ENCODE results near the gene KCNN4.
"Not testable (repeated sequence)": the region's sequence is repeated elsewhere in the genome, so short reads cannot be mapped to it uniquely, and the experiment has no call there.

KCNN4 gene

DNA sequence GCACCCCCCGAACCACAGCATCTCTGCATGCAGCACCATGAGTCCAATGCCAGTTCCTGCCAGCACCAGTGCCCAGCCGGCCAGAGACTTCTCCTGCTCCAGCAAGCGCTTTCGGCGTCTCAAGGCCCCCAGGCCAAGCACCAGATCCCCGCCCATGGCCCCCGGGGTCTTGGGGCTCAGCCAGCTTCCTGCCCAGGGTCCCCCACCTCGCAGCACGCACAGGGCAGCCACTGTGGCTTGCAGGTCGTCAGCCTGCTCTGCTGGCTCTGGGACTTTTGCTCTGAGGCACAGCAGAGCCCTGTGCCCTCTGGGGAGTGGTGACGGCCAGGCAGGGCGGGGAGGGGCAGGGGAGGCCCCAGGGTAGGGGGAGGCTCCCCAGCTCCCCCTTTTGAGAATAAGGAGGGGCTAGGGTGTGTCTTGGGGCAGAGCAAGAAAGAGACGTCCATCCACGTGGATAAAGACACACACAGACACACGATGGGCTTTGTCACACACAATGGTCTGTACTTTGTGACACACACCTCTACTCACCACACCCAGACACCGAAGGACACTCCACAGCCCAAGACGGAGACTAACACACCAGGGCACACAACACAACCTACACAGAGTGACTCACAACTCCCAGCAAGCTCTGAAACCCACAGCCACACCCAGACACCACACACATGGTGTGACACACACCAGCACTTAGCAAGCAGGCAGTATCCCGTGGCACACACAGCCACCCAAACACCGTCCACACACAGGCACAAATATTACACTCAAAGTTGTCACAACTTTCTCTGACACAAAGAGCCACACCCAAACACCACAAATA, at the start of gene KCNN4:
Gene KCNN4, minus strand, starts transcription at position 268 of the 820 bp plus-strand sequence. Its CDS starts 112 bp downstream, at position 156.
- ATAC-seq: peak; percentile 74 to 78

DNA sequence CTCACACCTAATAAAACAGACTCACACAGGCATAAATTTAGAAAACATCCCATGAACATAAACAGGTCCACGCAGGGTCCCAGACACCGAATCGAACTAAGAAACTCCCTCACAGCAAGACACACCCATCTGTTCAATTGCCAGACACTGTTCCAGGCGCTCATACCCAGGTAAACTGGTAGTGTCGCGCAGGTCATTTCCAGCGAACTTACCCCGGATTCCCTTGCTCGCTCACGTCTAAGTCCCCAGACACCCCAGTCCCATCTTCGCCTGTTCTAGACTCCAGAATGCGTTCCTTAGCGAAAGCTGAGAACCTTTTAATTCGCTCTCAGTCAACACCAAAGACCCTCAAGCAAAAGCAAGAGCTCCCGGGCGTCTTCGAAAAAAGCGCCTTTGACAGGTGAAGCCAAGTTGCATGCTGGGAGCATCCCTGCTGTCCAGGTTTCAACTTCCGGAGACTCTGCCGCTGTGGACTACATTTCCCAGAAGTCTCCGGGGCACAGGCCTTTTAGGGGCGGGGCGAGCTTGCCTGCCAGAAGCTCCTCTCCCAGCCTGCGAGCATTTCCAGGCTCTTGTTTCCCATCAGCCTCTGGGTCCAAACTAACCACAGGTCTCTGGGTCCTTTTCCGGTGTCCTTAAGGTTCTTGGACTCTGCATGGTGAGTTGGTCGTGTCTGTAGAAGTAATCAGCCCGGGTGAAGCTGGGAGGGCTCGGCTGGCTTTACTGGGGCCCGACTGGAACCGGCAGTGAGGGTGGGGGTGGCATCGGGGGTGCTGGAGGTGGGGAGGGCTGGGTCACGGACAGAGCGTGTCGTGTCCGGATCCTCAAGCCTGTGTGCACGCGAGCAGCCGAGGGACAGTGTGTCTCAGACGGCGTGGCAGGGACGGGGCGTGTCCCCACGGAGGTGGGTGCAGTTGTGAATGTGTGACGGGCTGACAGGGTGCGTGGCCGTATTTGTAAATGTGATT, 46.3 kb upstream of the KCNN4 start, which contains the start of gene ZNF283:
Gene ZNF283, plus strand, starts transcription at position 535 of the 968 bp plus-strand sequence. CDS start 6,184 bp downstream, outside the sequence.
- ATAC-seq: peak; percentile 97 to 98

DNA sequence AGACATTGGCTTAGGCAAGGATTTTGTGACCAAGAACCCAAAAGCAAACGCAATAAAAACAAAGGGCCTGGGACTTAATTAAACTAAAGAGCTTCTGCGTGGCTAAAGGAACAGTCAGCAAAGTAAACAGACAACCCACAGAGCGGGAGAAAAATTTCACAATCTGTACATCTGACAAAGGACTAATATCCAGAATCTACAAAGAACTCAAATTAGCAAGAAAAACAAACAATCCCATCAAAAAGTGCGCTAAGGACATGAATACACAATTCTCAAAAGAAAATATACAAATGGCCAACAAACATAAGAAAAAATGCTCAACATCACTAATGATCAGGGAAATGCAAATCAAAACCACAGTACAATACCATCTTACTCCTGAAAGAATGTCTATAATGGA, 43.8 kb upstream of the KCNN4 start:
- not testable (repeated sequence) for ATAC-seq

DNA sequence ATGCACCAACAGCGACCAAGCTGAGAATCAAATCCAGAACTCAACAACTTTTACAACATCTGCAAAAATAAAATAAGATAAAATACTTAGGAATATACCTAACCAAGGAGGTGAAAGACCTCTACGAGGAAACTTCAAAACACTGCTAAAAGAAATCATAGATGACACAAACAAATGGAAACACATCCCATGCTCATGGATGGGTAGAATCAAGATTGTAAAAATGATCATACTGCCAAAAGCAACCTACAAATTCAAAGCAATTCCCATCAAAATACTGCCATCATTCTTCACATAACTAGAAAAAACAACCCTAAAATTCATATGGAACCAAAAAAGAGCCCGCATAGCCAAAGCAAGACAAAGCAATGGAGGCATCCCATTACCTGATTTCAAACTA, 43.1 kb upstream of the KCNN4 start:
- ATAC-seq: not testable (repeated sequence)

DNA sequence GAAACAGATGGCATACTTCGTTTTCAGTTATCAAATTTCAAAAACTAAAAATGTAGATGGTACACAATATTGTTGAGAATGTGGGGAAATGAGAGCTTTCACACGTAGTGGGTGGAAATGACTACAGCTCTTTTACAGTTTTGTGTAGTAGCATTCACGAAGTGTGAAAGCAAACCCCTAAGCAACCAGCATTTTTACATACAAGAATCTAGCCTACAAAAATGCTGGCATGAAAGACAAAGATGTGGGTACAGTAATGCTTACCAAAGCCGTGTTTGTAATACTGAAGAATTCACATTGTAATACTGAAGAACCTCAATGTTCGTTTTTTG, 40.1 kb upstream of the KCNN4 start:
- ATAC-seq: peak in 1 of 2 donors; percentile 38

DNA sequence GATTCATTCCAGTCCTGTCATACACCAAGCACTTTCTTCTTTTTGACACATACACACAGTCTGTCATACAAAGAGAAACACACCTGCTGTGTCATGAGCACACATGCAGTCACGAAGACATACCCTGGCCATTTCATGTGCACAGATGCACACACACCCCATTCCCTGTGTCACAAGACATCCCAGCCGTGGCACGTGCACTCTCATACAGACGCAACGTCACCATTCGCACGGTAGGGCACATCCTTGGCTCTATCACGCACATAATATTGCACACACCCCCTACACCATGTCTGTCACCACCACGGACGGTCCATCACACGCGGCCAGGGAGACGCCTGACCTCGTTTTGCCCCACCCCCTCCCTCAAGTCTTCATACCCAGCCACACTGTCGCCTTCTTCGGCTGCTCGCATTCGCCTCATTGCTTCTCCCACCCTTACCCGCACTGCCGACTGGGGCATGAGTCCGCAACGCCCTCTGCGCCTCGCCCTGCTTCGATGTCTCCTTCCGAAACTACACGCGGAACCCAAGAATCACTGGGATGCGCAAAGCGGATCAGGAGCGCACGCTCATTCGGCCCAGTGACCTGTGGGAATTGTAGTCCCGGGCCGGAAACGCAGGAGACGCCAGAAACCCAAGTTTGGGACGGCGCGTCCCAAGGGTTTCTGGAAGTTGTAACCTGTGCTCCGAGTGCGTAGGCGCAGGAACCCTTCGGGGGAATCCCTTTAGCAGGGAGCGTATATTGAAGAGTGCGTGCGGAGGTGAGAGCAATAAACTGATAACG, 39.5 kb upstream of the KCNN4 start:
- ATAC-seq: peak; percentile 64 to 70

DNA sequence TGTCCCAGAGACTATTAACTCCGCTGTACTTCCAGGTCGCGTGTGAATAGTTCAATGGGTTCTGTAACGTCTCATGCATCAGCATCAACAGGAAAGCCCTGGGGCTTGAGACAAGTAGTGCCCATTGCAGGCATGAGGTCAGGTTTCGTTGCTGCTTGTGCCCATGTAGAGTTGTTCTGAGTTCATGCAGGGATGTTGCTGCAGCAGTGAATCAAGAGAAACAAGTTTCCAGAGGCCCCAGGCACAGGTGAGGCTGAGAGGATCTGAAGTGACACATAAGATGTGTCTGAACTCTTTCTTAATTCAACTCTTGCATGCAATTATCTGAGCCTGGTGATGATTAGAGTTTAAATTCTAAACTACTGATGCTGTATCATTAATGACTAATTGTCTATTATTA, 37.7 kb upstream of the KCNN4 start:
- ATAC-seq: no peak

DNA sequence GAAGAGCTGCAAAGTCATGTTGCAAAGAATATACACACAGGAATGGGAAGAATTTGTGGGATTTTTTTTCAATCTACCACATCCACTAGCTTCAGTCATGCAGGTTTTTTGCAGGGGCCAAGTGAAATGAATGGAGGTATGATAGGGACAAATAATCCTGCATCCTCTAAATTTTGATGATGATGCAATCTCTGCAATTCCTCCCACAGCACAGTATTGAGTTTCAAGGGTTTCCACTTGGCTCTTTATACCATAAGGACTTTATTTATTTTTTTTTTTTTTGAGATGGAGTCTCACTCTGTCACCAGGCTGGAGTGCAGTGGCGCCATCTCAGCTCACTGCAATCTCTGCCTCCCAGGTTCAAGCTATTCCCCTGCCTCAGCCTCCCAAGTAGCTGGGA, 36.7 kb upstream of the KCNN4 start:
- not testable (repeated sequence) for ATAC-seq

DNA sequence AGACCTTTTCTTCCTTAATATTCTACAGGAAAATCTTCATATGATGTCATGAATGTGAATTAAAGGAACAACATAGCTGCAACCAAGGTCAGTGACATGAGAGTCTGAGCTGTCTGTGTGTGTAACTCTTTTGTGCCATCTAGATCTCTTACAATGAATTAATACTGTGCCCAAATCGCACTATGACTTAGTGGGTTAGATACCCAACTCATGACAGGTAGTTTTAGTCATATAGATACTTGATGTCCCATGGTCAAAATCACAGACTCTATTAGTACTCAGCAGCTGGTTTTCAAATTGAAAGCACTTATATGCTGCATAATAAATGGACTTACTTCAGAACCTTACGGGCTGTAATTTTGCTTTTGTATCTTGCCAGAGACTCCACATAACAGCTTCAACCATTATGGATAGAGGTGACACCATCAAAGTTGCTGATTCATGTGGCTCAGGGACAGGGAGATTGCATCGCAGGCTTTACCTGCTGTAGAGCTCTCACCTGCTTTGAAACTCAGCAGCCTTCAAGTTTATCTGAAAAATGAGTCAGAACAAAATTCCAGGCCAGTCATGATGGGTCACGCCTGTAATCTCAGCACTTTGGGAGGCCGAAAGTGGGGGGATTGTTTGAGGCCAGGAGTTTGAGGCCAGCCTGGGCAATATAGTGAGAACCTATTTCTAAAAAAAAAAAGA, 34.0 kb upstream of the KCNN4 start:
- ATAC-seq: peak; percentile 21 to 48

DNA sequence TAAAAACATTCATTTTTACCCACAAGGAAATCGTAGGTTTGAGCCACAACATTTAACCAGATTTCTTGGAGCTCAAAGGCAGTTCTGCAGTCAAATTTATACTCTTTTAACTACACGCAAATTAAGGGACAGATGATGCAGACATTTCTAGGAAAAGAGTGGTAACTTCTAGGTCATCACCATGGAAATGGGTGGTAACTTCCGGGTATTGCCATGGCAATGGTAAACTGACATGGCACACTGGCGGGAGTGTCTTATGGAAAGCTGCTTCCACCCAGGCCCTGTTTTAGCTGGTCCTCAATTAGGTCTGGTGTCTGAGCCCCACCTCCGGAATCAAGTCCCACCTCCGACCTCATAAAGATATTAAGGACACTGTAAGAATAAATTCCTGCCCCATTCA, 31.9 kb upstream of the KCNN4 start:
- ATAC-seq: no peak

DNA sequence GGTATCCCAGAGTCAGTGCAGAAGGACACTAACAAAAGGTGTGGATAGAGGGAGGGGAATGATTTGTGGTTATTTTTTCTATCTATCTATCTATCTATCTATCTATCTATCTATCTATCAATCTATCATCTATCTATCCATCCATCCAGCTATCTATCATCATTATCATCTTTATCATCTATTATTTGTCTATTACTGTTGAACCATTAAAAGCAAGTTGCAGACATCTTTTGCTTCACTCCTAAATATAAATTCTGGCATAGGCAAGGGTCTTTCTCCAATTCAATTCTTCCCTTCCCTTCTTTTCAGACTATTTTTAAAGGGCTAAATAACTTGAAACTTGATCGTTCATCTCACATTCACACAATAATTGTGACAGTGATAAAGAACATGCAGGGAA, 31.5 kb upstream of the KCNN4 start:
- no peak for ATAC-seq

DNA sequence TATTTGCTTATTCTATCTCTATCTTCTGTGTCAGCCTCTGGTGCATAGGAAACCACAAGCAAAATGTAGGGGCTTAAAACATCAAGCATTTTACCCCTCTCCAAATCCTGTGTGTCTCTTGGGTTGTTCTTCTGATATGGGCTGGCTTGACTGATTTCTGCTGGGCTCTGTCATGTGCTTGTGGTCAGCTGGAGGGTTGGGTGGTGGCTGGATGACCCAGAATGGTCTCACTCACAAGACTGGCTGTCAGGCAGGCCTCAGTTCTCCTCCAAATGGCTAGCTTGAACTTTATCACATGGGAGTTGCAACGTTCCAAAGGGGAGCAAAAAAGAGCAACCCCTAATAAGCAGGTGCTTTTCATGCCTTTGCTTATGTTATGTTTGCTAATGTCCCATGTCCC, 31.1 kb upstream of the KCNN4 start:
- ATAC-seq: no peak

DNA sequence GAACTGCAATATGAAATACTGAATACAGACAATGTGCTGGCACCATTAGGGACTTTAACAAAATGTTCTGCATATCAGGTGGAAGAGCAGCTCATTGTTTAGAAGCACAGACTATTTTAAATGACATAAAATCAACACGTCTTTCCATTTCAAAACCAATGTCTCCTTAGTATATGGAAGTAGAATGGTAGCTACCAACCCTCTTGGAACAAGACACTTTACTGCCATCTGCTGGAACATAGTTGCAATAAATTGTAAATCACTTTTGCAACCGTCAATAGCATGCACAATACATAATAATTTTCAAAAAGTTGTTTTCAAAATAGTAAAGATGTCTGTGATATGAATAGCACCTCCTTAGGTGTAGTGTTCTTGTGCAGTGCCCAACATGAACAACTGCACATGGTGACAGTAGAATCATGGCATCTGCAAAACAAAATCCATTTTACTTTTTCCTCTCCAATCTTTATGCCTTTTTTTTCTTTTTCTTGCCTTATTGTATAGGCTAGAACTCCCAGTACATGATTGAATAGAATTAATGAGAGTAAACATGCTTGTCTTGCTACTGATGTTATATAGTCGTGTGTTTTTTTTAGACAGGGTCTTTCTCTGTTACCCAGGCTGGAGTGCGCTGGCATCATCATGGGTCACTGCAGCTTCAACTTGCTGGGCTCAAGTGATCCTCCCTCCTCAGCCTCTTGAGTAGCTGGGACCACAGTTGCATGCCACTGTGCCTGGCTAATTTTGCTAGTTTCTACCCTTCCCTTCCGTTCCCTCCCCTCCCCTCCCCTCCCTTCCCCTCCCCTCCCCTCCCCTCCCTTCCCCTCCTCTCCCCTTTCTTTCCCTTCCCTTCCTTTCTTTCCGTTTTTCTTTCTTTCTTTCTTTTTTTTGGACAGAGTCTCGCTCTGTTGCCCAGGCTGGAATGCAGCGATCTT, 29.3 kb upstream of the KCNN4 start:
- peak in 1 of 2 donors; percentile 49 for ATAC-seq

DNA sequence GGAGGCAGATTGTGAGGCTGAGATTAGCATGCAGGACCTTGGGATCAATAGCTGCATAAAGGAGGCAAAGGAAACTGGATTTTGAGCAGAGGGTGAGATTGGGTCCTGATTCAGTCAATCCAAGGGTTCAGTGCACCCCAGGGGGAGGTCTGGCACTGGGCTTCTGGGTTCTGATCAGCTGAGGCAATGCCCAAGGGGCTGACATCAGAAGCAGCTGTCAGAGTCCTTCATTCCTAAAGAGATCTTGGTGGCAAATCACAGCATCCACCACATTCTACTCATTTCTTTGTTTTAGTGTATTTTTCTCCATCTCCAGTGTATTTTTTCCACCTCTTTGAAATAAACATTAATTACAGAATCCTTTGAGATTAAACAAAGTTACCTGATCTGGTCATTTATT, 26.9 kb upstream of the KCNN4 start:
- no peak for ATAC-seq

DNA sequence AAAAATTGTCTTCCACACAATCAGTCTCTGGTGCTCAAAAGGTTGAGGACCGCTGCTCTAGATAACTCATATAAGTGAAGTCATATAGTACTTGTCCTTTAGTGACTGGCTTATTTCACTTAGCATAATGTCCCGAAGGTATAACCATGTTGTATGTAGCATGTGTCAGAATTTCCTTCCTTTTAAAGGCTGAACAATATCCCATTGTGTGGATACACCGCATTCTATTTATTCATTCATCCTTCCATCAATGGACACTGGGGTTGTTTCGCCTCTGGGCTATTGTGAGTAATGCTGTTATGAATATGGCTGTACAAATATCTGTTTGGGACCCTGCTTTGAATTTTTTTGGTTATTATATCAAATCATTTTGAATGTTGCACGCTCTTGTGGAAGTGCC, 26.1 kb upstream of the KCNN4 start:
- ATAC-seq: no peak

DNA sequence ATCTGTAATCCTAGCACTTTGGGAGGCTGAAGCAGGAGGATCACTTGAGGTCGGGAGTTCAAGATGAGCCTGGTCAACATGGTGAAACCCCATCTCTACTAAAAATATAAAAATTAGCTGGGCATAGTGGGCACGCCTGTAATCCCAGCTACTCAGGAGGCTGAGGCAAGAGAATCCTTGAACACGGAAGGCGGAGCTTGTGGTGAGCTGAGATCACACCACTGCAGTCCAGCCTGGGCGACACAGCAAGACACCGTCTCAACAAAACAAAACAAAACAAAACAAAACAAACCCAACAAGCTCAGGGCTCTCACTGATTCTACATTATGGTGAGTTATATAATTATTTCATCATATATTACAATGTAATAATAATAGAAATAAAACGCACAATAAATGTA, 25.6 kb upstream of the KCNN4 start:
- ATAC-seq: not testable (repeated sequence)

DNA sequence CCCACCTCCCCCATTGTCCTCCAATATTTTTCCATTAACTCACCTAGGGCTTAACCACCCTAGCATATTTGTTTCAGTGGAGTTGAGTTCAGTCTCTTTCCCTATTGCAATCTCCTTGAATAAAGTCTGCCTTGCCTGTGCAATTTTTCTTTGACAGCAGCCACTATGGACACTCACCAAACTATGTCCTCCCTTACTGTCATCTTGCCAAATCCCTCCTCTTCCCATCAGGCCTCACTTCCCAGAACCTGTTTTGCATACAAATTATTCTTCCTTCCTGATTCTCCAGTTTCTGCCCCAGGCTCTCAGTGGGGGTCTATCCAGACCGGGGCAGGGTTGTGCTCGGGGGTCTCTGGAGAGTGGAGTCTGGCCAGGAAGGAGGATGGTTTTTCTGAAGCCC, 23.7 kb upstream of the KCNN4 start:
- ATAC-seq: no peak

DNA sequence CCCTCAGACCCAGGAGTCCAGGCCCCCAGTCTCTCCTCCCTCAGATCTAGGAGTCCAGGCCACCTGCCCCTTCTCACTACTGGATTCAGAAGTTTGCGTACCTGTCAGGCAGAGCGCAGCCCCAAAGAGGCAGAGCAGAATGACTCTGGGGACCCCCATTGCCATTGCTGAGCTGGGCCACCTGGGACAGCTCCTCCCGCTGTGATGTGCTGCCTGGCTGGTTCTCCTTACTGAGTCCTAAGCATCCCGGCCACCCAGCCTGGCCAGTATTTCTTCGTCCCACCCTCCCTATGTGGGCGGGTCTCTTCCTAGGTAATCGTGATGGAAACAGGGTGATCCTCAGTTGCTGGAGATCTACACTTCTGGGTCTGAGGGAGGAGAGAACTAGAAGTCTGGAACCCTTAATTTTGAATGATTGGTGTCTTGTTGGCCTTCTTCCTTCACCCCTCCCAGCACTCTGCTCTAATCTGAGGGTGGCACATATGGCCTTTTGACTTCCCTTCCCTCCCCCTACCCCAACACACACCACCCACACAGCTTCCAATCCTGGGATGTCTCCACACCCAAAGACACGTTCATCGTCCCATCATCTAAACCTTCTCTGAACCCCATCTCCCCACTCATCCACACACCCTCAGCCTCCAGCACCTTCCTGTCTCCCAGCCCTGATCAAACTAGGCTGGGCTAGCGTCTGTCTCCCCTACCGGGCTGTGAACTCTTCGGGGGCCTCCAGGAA, 21.6 kb upstream of the KCNN4 start, which contains the start of gene LYPD5:
Gene LYPD5, minus strand, starts transcription at position 232 of the 736 bp plus-strand sequence. Its CDS starts 67 bp downstream, at position 165.
- ATAC-seq: no peak

DNA sequence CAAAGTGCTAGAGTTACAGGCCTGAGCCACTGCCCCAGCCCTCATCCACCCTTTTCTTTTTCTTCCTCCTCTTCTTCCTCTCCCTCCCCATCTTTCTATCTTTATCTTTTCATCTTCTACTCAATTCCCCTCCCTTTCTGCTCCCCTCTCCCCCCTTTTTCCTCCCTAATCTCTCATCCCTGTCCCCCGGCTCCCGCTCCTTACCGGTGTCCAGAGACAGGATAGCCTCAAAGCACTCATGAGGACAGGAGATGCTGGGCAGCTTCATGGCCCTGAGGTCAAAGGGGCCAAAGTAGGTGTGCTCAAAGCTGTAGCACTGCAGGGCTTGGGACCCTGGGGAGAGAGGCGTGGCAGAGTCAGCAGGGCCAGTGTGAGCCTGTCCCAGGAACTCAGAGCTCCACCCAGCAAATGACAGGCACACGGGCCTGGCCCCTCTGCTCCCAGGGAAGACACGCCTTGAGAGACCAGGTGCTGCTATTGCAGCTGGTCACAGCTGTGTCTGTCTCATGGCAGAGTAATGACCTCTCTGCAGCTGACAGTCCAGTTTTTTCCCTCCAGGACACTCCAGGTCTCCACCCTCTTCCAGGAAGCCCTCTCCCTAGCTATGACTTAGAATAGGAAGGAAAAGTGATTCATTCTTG, 18.8 kb upstream of the KCNN4 start:
- no peak for ATAC-seq

All from activated CD4-positive, CD25-positive, alpha-beta regulatory T cell treated with anti-CD3 and anti-CD28 coated beads, Interleukin-2, amount 50 U/mL, for 24 hours (primary cell).